GM23338 (cell line): Measurements from ENCODE around the gene SOS2.

Experiments used
- EZH2 ChIP-seq: fragments of 200-600 bp; sonication (generic); IDR thresholded peaks from one replicate; pipeline ENCODE4 v1.8.0; 2017; ENCODE audit warnings: antibody characterized with exemption, mild to moderate bottlenecking, low read depth; ENCODE audit not compliant: unreplicated experiment
- POLR2AphosphoS5 ChIP-seq: IDR thresholded peaks from 2 replicates; pipeline ENCODE4 v1.6.1; 2016; ENCODE audit warnings: antibody characterized with exemption, low read depth

GRCh38 chr14:50123062-50123461, 108.3 kb downstream of the SOS2 start:
- TF ChIP-seq EZH2 (no peak), POLR2AphosphoS5 (no peak)
